C4-2B (cell line): Measurements from ENCODE around the gene STX2.

Experiments used
- ZFX ChIP-seq: fragments of 450-650 bp; IDR thresholded peaks from 2 replicates; pipeline ENCODE4 v1.6.1; 2017
- TF ChIP-seq, protein P1 (sequence below): fragments of 450-650 bp; conservative IDR thresholded peaks from 2 replicates; pipeline ENCODE4 v1.5.1; 2017; ENCODE audit warnings: mild to moderate bottlenecking

DNA sequence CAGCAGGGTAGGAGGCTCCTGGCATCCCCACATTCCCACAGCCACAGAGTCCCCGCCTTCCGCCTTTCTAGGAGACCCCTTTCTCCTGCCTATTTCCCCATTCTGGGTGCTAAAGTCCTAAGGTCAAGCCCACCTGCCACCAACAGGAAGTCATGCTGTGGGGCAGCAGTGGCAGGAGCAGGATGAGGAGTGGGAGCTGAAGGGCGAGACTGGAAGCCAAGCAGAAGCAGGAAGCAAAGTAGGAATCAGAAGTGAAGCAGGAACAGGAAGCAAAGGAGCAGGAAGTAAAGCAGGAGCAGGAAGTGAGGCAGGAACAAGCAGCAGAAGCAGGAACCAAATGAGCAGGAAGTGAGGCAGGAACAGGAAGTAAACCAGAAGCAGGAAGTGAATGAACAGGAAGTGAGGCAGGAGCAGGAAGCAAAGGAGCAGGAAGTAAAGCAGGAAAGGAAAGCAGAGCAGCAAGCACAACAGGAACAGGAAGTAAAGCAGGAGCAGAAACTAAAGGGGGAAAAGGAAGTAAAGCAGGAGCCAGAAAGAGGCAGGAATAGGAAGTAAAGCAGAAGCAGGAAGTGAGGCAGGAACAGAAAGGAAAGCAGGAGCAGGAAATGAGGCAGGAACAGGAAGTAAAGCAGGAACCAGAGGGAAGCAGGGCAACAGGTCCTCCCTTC lies 84.7 kb downstream of the STX2 start:
- TF ChIP-seq, protein P1, sequence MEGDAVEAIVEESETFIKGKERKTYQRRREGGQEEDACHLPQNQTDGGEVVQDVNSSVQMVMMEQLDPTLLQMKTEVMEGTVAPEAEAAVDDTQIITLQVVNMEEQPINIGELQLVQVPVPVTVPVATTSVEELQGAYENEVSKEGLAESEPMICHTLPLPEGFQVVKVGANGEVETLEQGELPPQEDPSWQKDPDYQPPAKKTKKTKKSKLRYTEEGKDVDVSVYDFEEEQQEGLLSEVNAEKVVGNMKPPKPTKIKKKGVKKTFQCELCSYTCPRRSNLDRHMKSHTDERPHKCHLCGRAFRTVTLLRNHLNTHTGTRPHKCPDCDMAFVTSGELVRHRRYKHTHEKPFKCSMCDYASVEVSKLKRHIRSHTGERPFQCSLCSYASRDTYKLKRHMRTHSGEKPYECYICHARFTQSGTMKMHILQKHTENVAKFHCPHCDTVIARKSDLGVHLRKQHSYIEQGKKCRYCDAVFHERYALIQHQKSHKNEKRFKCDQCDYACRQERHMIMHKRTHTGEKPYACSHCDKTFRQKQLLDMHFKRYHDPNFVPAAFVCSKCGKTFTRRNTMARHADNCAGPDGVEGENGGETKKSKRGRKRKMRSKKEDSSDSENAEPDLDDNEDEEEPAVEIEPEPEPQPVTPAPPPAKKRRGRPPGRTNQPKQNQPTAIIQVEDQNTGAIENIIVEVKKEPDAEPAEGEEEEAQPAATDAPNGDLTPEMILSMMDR, result no peak
- no peak for TF ChIP-seq ZFX
